COR-L47 (cell line): ENCODE results near the gene ANKRD34B.
A peak's percentile ranks its signal among the peaks of the same experiment; 100 is the strongest.

Experiments used
- DNase-seq: peaks from one replicate; lab custom pipeline; 2025; lab: John Stamatoyannopoulos, UW

Gene ANKRD34B

GRCh38 chr5:80569086-80569960 lies 757 bp downstream of the ANKRD34B start:
- peak; percentile 18 for DNase-seq

GRCh38 chr5:80568251-80568650 lies 1.8 kb downstream of the ANKRD34B start:
- DNase-seq, result no peak

GRCh38 chr5:80566711-80567259 lies 3.3 kb downstream of the ANKRD34B start:
- DNase-seq, result no peak

DNA sequence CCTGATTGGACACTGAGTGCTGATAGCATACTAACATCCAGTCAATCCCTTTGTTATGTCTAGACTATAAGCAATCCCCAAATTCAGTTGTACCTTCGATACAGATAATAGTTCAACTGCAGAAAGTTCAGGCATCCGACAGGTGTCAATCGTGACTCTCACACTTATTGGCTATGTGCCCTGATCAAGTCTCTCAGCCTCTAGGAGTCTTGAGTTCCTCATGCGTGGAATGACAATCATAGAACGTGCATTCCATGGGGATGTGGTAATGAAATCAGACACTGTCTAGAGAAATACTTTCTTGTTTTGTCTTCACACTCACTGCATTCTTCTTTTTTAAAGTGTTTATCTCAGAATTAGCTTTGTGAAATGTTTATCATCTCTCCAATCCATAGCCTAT lies 4.8 kb downstream of the ANKRD34B start:
- DNase-seq, result no peak

- no peak for DNase-seq
Observed at GRCh38 chr5:80559244-80559643, 10.8 kb downstream of the ANKRD34B start.

- no peak for DNase-seq
Observed at GRCh38 chr5:80555099-80555498, 15.0 kb downstream of the ANKRD34B start.

DNA sequence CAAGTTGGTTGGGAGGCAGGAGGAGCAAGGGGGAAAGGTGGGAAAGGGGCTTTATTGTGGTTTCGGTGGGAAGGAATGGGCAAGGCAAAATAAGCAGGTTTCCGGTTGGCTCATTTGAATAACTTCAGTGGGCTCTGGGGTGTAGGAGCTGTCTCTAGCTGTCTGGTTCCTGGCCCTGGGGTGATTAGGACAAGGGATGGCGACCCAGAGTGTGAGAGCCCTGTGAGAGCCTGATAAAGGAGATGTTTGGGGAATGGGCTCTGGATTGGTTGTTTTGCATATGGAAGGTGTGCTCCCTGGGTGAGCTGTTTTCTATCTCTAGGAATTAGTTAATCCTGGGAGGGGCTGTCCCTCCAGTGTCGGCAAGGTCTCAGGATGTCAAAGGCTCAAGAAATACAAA lies 15.4 kb downstream of the ANKRD34B start:
- no peak for DNase-seq

DNA sequence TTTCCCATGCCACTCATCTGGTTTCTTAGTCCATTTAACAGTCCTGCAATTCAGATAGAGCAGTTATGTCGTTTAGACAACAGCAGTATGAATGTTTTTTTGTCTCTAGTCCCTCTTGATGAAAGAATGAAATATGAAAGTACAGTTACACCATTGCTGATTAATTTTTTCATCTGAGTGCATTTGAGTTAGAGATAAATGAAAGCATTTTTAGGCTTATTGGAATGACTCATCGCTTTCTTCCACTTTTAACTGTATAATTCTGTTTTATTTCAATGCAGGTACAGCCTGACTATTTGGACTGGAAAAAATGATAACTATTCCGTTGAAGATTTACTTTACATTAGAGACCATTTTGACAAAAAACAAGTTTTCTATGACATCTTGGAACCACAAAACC lies 28.7 kb downstream of the ANKRD34B start:
- no peak for DNase-seq

- no peak for DNase-seq
Observed at GRCh38 chr5:80540691-80541090, 29.4 kb downstream of the ANKRD34B start.

DNA sequence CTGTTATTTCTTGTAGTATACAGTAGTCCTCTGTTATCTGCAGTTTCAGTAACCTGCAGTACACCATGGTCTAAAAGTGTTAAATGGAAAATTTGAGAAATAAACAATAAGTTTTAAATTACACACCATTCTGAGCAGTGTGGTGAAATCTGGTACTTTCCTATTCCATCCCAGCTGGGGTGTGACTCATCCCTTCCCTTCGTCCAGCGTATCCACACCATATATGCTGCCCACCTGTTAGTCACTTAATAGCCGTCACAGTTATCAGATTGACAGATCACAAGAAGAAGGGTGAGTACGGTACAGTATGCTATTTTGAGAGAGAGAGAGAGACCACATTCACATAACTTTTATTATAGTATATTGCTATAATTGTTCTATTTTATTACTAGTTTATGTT lies 53.3 kb downstream of the ANKRD34B start:
- no peak for DNase-seq

DNA sequence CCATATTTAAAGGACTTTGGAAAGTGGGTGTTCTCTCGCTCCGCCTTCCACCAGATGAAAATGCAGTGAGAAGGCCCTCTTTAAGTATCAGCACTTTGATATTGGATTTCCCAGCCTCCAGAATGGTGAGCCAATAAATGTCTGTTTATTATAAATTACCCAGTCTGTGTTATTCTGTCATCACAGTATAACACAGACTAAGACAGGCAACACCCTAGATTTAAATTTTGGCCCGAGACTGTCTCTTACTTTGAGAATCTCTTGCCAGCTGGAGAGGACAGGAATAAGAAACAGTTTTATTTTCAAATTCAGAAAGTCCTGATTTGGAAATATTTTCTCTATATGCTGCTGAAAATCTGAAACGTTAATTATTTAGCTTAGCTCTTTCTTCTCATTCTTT lies 60.7 kb downstream of the ANKRD34B start:
- no peak for DNase-seq

- DNase-seq, result no peak
Observed at GRCh38 chr5:80508844-80509243, 61.2 kb downstream of the ANKRD34B start.

GRCh38 chr5:80507663-80508062 lies 62.4 kb downstream of the ANKRD34B start:
- DNase-seq, result no peak
